Measurements from ENCODE around the gene PFDN4.
A peak's percentile ranks its signal among the peaks of the same experiment; 100 is the strongest.

Gene PFDN4

GRCh38 chr20:54173653-54174456, 34.0 kb upstream of the PFDN4 start, which contains the start of gene CYP24A1:
TSS of gene CYP24A1 (minus strand) at chr20:54173986. CDS start at chr20:54173579, 407 bp downstream.
- H3K4me3 ChIP-seq (ENCODE audit: low read depth, low read length): peak within 1 kb of the TSS; percentile 27

- H3K4me3 ChIP-seq (ENCODE audit: low read depth, low read length): peak overlapping the region; percentile 17
Observed at GRCh38 chr20:54174457-54175175, 33.3 kb upstream of the PFDN4 start.

GRCh38 chr20:54176610-54177009, 31.3 kb upstream of the PFDN4 start:
- H3K4me3 ChIP-seq (ENCODE audit: low read depth, low read length): no peak overlapping the region

- H3K4me3 ChIP-seq (ENCODE audit: low read depth, low read length): no peak overlapping the region
Observed at GRCh38 chr20:54177378-54177777, 30.5 kb upstream of the PFDN4 start.

- no peak overlapping the region for H3K4me3 ChIP-seq (ENCODE audit: low read depth, low read length)
Observed at GRCh38 chr20:54178256-54178655, 29.6 kb upstream of the PFDN4 start.

- no peak overlapping the region for H3K4me3 ChIP-seq (ENCODE audit: low read depth, low read length)
Observed at GRCh38 chr20:54179946-54180345, 27.9 kb upstream of the PFDN4 start.

GRCh38 chr20:54180931-54181330, 27.0 kb upstream of the PFDN4 start:
- no peak overlapping the region for H3K4me3 ChIP-seq (ENCODE audit: low read depth, low read length)

- no peak overlapping the region for H3K4me3 ChIP-seq (ENCODE audit: low read depth, low read length)
Observed at GRCh38 chr20:54184071-54184470, 23.8 kb upstream of the PFDN4 start.

GRCh38 chr20:54184904-54185626, 22.8 kb upstream of the PFDN4 start:
- H3K4me3 ChIP-seq (ENCODE audit: low read depth, low read length): no peak overlapping the region

GRCh38 chr20:54188132-54188849, 19.6 kb upstream of the PFDN4 start:
- H3K4me3 ChIP-seq (ENCODE audit: low read depth, low read length): no peak overlapping the region

- H3K4me3 ChIP-seq (ENCODE audit: low read depth, low read length): no peak overlapping the region
Observed at GRCh38 chr20:54189630-54190029, 18.3 kb upstream of the PFDN4 start.

- no peak overlapping the region for H3K4me3 ChIP-seq (ENCODE audit: low read depth, low read length)
Observed at GRCh38 chr20:54190217-54190616, 17.7 kb upstream of the PFDN4 start.

GRCh38 chr20:54193817-54194216, 14.1 kb upstream of the PFDN4 start:
- no peak overlapping the region for H3K4me3 ChIP-seq (ENCODE audit: low read depth, low read length)

GRCh38 chr20:54194724-54195438, 13.0 kb upstream of the PFDN4 start:
- H3K4me3 ChIP-seq (ENCODE audit: low read depth, low read length): no peak overlapping the region

- no peak overlapping the region for H3K4me3 ChIP-seq (ENCODE audit: low read depth, low read length)
Observed at GRCh38 chr20:54195483-54196472, 12.1 kb upstream of the PFDN4 start.

- no peak overlapping the region for H3K4me3 ChIP-seq (ENCODE audit: low read depth, low read length)
Observed at GRCh38 chr20:54197621-54198604, 10.0 kb upstream of the PFDN4 start.

- H3K4me3 ChIP-seq (ENCODE audit: low read depth, low read length): no peak overlapping the region
Observed at GRCh38 chr20:54199283-54199682, 8.6 kb upstream of the PFDN4 start.

- no peak overlapping the region for H3K4me3 ChIP-seq (ENCODE audit: low read depth, low read length)
Observed at GRCh38 chr20:54199721-54200176, 8.1 kb upstream of the PFDN4 start.

Data from iPS-11a (cell line).